Mucosa of descending colon (tissue), 3 donors: ENCODE data around the gene VWA8. TPM values are rescaled to one million over a fixed set of nuclear protein-coding genes. Genes with fewer than 3 reads are reported as not detected.
A peak's percentile ranks its signal among the peaks of the same experiment; 100 is the strongest.

Experiments
- ATAC-seq: fragments of 200-7000 bp; cut with Tn5 transposase; one replicate; pipeline ENCODE4 v1.9.1; 2020; ENCODE audit warnings: mild to moderate bottlenecking, moderate library complexity
- DNase-seq, 3 donors: peaks; one replicate each; pipeline ENCODE4 v3.0.0-alpha.2; 2020
- H3K36me3 ChIP-seq: fragments of 200-600 bp; one replicate; pipeline ENCODE4 v1.8.0; 2021; ENCODE audit warnings: low read depth, mild to moderate bottlenecking
- H3K4me1 ChIP-seq: fragments of 200-600 bp; one replicate; pipeline ENCODE4 v1.8.0; 2021; ENCODE audit warnings: low read depth, mild to moderate bottlenecking
- H3K4me3 ChIP-seq: fragments of 200-600 bp; one replicate; pipeline ENCODE4 v1.8.0; 2021; ENCODE audit warnings: mild to moderate bottlenecking
- H3K9me3 ChIP-seq: fragments of 200-600 bp; one replicate; pipeline ENCODE4 v1.8.0; 2021; ENCODE audit warnings: mild to moderate bottlenecking
- intact Hi-C, 2 donors: fragments of 100-400 bp; cut with DNase I in 1 of 2; cut with micrococcal nuclease in 1 of 2; formaldehyde crosslinking; loops; one replicate each; pipeline versions ENCODE4 v1.11.0 to v1.11.1; 2022; cut with DNase I, micrococcal nuclease
- total RNA-seq, 3 donors: library from RNA; stranded (reverse); fragmentation: NEBNext Ultra II Directional in 2 of 3; extraction: Animal tissue kit (Norgen Biotek cat#: 25700) in 2 of 3; gene quantifications; one replicate each; pipeline versions ENCODE4 v1.2.1 to v1.2.4, GENCODE V29; 2021 to 2023
- TF ChIP-seq, protein P1 (sequence below): fragments of 200-600 bp; IDR thresholded peaks from one replicate; pipeline ENCODE4 v1.8.0; 2022; ENCODE audit warnings: antibody characterized with exemption, mild to moderate bottlenecking
- donor health status: DM: no; HTN: no; CAD: no; lungs with moderate emphysema.
- donor health status: DM: no; HTN: no; CAD: no.
- donor health status: DM: no; HTN: yes; CAD: no.

VWA8 gene
- total RNA-seq, 3 donors from 2014 or later = 19.1 to 31.5 (median 27.0) TPM

- DNase-seq = no peak
- TF ChIP-seq, protein P1, sequence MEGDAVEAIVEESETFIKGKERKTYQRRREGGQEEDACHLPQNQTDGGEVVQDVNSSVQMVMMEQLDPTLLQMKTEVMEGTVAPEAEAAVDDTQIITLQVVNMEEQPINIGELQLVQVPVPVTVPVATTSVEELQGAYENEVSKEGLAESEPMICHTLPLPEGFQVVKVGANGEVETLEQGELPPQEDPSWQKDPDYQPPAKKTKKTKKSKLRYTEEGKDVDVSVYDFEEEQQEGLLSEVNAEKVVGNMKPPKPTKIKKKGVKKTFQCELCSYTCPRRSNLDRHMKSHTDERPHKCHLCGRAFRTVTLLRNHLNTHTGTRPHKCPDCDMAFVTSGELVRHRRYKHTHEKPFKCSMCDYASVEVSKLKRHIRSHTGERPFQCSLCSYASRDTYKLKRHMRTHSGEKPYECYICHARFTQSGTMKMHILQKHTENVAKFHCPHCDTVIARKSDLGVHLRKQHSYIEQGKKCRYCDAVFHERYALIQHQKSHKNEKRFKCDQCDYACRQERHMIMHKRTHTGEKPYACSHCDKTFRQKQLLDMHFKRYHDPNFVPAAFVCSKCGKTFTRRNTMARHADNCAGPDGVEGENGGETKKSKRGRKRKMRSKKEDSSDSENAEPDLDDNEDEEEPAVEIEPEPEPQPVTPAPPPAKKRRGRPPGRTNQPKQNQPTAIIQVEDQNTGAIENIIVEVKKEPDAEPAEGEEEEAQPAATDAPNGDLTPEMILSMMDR = no peak
- Histone ChIP-seq H3K36me3 (no peaks in the 10 kb centered on the region), H3K4me1 (no peaks in the 10 kb centered on the region), H3K4me3 (no peak overlapping the region), H3K9me3 (no peaks in the 10 kb centered on the region)
- no peak for ATAC-seq
- intact Hi-C loops = no loop called here
These were observed 13.5 kb upstream of the VWA8 start for GRCh38 chr13:41974262-41974900.

- TF ChIP-seq, protein P1 = no peak
- intact Hi-C loops = no loop called here
- no peaks in the 10 kb centered on the region for H3K4me1 ChIP-seq
- H3K4me3 ChIP-seq = no peak overlapping the region
- no peaks in the 10 kb centered on the region for H3K9me3 ChIP-seq
- H3K36me3 ChIP-seq = no peaks in the 10 kb centered on the region
- ATAC-seq (no peak), DNase-seq (no peak)
These were observed 12.4 kb upstream of the VWA8 start for GRCh38 chr13:41973247-41973741.

DNA sequence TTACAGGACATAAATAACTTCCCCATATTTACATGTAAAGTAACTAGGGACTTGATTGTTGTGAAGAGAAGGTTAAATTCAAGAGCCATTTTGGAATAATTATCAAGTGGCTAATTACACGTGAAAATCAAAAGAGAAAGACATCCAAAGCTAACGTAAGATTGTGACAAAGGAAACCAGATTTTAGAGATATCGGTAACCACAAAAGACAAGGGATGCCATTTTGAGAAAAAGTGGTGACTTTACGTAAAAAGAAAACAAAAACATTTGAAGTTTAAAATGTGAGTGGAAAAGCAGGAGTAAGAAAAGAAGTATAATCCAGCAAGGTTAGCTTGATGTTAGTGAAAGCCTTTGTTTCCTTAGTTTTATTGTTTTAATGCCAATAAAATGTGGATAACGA lies 10.9 kb upstream of the VWA8 start:
- ATAC-seq (peak; percentile 45), DNase-seq (no peak)
- H3K4me1 ChIP-seq = no peaks in the 10 kb centered on the region
- H3K9me3 ChIP-seq = no peaks in the 10 kb centered on the region
- no peak overlapping the region for H3K4me3 ChIP-seq
- TF ChIP-seq, protein P1 = no peak
- no peaks in the 10 kb centered on the region for H3K36me3 ChIP-seq
- intact Hi-C loops = no loop called here

GRCh38 chr13:41970918-41971317 lies 10.0 kb upstream of the VWA8 start:
- ATAC-seq = no peak
- intact Hi-C loops = no loop called here
- Histone ChIP-seq H3K4me3 (no peak overlapping the region), H3K4me1 (no peaks in the 10 kb centered on the region), H3K36me3 (no peaks in the 10 kb centered on the region), H3K9me3 (no peaks in the 10 kb centered on the region)
- no peak for DNase-seq
- TF ChIP-seq, protein P1 = no peak

- intact Hi-C loops = no loop called here
- DNase-seq = no peak
- Histone ChIP-seq H3K9me3 (no peaks in the 10 kb centered on the region), H3K36me3 (no peaks in the 10 kb centered on the region), H3K4me1 (no peaks in the 10 kb centered on the region), H3K4me3 (no peak overlapping the region)
- no peak for ATAC-seq
- TF ChIP-seq, protein P1 = no peak
These were observed 9.1 kb upstream of the VWA8 start for GRCh38 chr13:41970022-41970421.
